MM.1S (cell line): ENCODE measurements around the gene DTX1.

Experiments used
- CTCF ChIP-seq: fragments of 300-600 bp; sonication (generic); IDR thresholded peaks from 2 replicates; pipeline ENCODE4 v1.5.1; 2016; ENCODE audit warnings: antibody characterized with exemption, low read length, mixed read lengths
- EZH2 ChIP-seq: fragments of 300-600 bp; sonication (generic); optimal IDR thresholded peaks from 2 replicates; pipeline ENCODE3; 2017; ENCODE audit warnings: low read depth, mild to moderate bottlenecking, antibody characterized with exemption, low read length, mixed read lengths

GRCh38 chr12:113086249-113087164, 30.0 kb downstream of the DTX1 start:
- no peak for TF ChIP-seq CTCF
- no peak for TF ChIP-seq EZH2
